Ammon's horn (tissue), 1 donor: ENCODE data around the gene KAT6B.
"Not testable (repeated sequence)": the region's sequence is repeated elsewhere in the genome, so short reads cannot be mapped to it uniquely, and the experiment has no call there.

Experiments used
- DNase-seq: peaks from one replicate; pipeline ENCODE4 v3.0.0-alpha.2; 2016; ENCODE audit warnings: low spot score

The KAT6B gene

GRCh38 chr10:74890460-74890859 is 64.1 kb downstream of the KAT6B start:
- DNase-seq, result no peak

- DNase-seq, result peak; percentile 29
Measured at GRCh38 chr10:74891053-74891452, 64.7 kb downstream of the KAT6B start.

- DNase-seq, result no peak
Measured at GRCh38 chr10:74892839-74893238, 66.4 kb downstream of the KAT6B start.

DNA sequence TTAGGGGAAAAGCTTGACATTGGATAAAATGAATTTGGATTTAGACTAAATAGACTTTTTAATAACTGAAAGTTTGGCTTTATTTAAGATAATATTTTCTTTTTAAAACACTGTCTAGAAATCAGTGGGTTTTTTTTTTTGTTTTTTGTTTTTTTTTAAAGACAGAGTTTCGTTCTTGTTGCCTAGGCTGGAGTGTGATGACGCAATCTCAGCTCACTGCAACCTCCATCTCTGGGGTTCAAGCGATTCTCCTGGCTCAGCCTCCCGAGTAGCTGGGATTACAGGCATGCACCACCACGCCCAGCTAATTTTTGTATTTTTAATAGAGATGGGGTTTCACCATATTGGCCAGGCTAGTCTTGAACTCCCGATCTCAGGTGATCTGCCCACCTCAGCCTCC is 66.9 kb downstream of the KAT6B start:
- DNase-seq, result not testable (repeated sequence)

DNA sequence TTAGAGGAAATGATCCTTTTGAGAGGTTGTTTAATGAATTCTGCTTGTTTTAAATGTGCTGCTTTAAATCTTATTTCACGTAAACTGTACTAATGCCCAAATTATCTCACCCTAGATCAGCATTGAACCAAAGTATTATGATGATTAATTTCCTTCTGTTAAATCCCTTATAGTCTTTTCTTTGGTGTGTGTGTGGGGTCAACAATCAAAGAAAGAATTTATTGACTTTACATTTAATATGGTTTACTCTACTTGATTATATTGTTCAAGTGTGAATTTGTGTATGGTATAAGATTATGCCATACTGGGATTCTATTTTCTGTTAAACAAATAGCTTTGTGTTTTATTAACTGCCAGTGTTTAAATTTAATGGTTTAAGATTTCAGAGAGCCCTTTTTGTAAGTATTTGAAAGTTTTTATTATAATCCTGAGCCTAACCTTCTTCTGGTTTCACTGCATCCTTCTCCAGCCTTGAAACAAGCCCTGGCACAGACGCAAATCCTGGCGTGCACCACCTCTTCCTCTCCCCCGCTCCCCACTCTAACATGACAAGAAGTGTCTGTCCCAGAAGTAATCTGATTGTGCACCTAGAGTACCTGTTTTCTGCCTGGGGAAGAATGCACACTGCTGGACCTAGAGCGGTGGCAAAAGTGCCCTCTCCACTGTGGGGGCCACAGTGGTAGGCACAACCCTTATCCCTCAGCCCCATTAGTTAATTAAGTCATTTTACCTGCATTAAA is 70.6 kb downstream of the KAT6B start:
- DNase-seq, result no peak

- DNase-seq, result no peak
Measured at GRCh38 chr10:74898201-74898976, 72.0 kb downstream of the KAT6B start.

GRCh38 chr10:74900297-74900696 is 73.9 kb downstream of the KAT6B start:
- DNase-seq, result no peak

GRCh38 chr10:74901301-74901700 is 74.9 kb downstream of the KAT6B start:
- no peak for DNase-seq

DNA sequence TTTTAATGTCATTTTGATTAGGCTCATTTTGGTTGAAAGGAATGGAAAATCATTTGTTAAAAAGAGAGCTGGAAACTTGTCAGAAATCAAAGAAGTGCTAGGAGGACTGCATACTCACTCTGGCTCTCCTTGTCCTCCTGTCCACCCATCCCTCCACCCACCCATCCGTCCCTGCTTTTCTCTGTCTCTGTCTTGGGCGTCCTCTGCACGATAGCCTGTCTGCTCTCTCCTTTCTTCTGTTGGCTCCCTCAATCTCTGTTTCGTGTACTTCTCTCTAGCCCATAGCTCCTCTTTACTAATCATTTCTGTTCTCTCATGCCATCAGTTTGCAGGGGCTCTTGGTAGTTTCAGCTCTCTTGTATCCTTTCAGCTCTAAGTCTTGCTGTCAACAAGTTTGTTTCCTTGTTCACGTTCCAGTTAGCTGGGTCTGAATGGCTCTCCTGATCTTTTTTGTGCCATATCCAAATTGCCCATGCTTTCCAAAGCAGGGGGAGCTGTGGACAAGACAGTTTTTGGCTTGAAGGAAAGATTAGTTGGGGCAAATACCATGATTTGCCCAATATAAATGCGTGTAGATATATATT is 75.6 kb downstream of the KAT6B start:
- DNase-seq, result no peak

DNA sequence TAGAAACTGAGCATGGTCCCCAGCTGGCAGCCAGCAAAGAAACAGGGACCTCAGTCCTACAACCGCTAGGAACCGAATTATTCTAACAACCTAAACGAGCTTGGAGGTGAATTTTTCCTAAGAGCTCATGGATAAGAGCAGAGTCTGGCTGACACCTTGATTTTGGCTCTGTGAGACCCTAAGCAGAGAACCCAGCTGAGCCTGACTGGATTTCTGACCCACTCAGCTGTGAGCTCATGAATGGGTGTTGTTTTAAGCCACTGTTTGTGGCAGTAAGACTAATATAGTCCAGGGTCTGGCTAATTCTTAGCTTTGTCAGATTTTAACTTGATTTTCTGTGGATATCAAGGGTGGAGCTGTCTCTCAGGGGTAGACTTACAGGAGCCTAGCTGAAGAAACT is 77.1 kb downstream of the KAT6B start:
- DNase-seq, result no peak

DNA sequence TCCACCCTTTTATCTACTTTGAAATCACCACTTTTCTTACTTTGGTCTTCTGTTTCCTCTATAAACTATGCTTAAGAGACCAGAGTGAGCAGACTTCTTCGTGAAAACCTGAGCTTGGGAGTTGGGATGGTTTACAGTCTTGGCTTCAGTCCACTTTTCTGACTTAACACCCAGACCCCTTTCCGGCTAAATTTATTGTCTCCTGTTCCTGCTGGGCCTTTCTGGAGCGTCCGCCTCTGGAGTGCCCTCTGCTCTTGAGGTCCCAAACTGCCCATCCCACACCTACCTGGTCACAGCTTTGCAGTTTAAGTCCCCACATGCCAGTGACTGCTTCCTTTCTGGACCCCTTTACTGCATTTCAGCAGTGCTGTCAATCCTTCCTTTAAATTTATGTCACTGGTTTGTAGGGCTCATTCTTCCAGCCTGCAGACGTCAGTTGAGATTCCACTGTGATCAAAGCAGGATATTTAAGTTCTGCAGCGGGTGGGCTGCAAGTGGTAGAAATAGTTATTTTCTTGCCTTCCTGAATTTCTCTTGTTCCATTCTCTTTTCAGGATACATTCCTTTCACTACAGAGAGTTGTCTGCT is 80.3 kb downstream of the KAT6B start:
- DNase-seq, result no peak

GRCh38 chr10:74909670-74910069 is 83.3 kb downstream of the KAT6B start:
- no peak for DNase-seq

DNA sequence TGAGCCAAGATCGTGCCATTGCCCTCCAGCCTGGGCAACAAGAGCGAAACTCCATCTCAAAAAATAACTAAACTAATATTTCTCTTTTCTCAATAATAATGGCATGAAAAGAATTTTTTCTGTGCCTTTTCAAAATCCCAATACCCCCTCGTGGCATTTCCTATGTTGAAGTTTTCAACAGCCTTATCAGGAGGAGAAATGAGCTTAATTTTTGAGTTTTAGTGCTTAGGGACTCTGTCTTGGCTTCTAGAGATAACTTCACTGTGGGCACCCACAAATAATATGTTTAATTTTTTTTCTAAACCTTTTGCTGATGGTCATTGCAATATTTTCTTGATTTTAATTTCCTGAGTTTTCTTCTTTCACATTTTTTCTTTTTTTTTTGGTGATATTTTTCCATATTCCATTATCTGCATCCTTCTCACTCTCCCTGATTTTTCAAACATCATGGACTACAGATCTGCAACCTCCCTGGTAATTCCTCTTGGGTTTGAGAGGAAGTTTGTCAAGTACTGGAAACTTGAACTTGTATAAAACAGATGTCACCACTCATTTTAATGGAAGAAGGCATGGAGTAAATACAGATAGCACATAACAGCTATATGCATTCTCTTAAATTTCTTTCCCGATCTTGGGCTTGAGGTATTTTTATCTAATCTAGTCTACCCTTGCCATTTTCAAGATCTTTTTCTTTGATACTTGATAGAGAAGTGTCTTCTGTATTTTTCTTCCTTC is 84.0 kb downstream of the KAT6B start:
- no peak for DNase-seq

DNA sequence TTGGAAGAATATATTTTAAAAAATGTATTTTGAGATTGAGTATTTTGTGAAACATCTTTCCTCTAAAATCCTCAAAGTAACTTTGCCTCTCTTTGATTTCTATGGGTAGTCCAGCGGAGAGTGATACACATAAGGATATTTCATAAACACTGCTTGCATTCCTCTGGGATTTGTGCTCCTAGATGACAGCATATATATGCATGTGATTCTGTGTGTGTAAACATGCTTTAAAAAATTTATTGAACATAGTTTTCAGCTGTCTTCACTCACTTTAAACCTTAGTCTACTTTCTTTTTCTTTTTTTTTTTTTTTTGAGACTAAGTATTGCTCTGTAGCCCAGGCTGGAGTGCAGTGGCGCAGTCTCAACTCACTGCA is 84.6 kb downstream of the KAT6B start:
- no peak for DNase-seq

DNA sequence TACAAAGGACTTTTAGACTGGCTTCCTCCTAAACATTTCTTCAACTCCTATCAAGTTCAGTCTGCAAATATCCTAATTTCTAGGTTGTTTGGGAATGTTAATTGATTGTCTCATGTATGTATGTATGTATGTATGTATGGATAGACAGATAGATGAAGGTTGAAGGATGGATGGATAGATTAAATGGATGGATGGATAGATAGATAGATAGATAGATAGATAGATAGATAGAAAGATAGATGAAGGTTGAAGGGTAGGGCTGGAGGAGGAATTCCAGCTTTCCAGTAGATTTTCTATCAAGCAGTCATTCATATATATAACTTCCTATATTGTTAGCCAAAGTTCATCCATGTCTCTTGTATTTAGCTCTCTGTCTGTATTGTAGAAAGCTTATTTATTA is 85.8 kb downstream of the KAT6B start:
- no peak for DNase-seq

DNA sequence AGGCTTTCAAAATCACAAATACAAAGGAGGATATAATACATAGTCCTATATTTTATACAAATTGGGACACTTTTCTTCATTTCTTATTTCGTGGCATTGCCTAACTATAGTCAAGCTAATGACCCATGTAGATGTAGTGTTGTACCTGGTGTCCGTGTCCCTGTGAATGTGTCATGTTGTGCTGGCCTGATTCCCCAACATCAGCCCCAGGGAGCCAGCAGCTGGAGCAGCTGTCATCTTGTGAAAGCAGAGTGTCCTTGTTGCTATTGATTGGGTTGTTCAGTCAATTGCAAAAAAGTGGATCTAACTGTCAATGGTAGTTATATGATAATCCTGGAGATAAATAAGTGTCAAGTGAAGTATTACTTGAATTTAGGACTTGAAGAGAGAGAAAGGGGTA is 86.3 kb downstream of the KAT6B start:
- DNase-seq, result no peak

GRCh38 chr10:74913377-74913979 is 87.1 kb downstream of the KAT6B start:
- DNase-seq, result no peak

DNA sequence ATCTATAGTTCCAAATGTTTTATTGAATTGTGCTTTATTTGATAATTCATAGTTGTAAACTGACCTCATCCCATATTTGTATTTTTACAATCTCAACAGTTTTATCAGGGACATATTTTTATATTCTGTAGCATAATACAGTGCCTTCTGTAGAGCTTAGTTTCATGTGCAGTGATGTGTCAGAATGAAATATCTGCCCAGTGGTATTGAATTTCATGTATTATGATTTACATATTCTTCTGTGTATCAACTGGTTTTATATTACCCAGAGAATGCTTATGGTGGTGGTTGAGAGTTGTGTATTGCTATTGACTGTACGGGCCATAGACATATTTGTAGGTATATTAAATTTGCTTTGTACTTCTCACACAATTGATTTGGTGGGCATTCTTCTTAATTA is 89.9 kb downstream of the KAT6B start:
- no peak for DNase-seq

- no peak for DNase-seq
Measured at GRCh38 chr10:74917481-74918077, 91.2 kb downstream of the KAT6B start.

DNA sequence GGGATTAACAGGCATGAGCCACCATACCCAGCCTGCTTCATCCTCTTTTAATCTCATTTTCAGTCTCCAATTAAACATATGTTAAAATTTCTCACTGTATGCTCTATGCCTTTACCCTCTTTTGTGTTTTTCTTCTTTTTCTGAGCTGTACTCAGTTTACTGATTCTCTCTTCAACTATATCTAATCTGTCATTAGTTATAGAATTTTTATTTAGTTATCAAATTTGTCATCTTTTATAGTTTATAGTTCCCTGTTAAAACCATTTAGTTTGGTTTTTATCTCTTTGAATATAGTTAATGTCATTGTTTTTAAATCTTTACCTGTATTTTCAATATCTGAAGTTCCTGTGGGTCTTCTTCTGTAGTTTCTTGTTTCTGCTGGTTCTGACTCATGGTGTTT is 93.3 kb downstream of the KAT6B start:
- DNase-seq, result no peak

GRCh38 chr10:74921070-74921469 is 94.7 kb downstream of the KAT6B start:
- DNase-seq, result not testable (repeated sequence)
